WTC11 (cell line): ENCODE measurements around the gene TMC8. TPM values are rescaled to one million over a fixed set of nuclear protein-coding genes. Genes with fewer than 3 reads are reported as not detected.

Source experiments
- ATAC-seq: fragments of 200-7000 bp; cut with Tn5 transposase; 2 replicates; pipeline ENCODE4 v1.10.0; 2021; ENCODE audit warnings: mild to moderate bottlenecking, moderate library complexity
- CTCF ChIA-PET: fragments of 300-600 bp; sonication (Branson Sonifier 250); formaldehyde crosslinking; loops from one replicate; lab custom pipeline; 2021; ENCODE audit warnings: antibody characterized with exemption; lab: Charles Lee
- POLR2A ChIA-PET: fragments of 350-600 bp; sonication (Branson Sonifier 250); formaldehyde crosslinking; loops from one replicate; lab custom pipeline; 2021; ENCODE audit warnings: antibody characterized with exemption; lab: Charles Lee
- DNase-seq: peaks from one replicate; pipeline ENCODE4 v3.0.0; 2021; ENCODE audit warnings: low spot score
- H3K27ac Mint-ChIP-seq: 2 replicates; pipeline ENCODE4 v1.8.0; 2021; ENCODE audit warnings: mixed read lengths
- H3K27me3 Mint-ChIP-seq: 2 replicates; pipeline ENCODE4 v1.8.0; 2021; ENCODE audit warnings: low read depth, mild to moderate bottlenecking, moderate library complexity, mixed read lengths
- H3K36me3 Mint-ChIP-seq: 2 replicates; pipeline ENCODE4 v1.8.0; 2021; ENCODE audit warnings: mixed read lengths
- H3K4me1 Mint-ChIP-seq: 2 replicates; pipeline ENCODE4 v1.8.0; 2022; ENCODE audit warnings: mixed read lengths
- H3K4me3 Mint-ChIP-seq: 2 replicates; pipeline ENCODE4 v1.8.0; 2021; ENCODE audit warnings: mild to moderate bottlenecking, moderate library complexity, mixed read lengths
- H3K9me3 Mint-ChIP-seq: 2 replicates; pipeline ENCODE4 v1.8.0; 2021; ENCODE audit warnings: mixed read lengths
- CBFB ChIP-seq: sonication (generic); formaldehyde crosslinking; IDR thresholded peaks from 2 replicates; pipeline ENCODE4 v1.8.1; 2022; ENCODE audit warnings: mild to moderate bottlenecking, low read depth, missing genetic modification reagents
- CREM ChIP-seq: sonication (generic); formaldehyde crosslinking; IDR thresholded peaks from 2 replicates; pipeline ENCODE4 v1.8.1; 2022; ENCODE audit warnings: mild to moderate bottlenecking, missing genetic modification reagents, moderate library complexity
- ELF4 ChIP-seq: sonication (generic); formaldehyde crosslinking; IDR thresholded peaks from 2 replicates; pipeline ENCODE4 v1.8.1; 2022; ENCODE audit warnings: low read depth, mild to moderate bottlenecking, moderate library complexity, missing genetic modification reagents
- IRF2 ChIP-seq: sonication (generic); formaldehyde crosslinking; IDR thresholded peaks from 2 replicates; pipeline ENCODE4 v1.8.0; 2022; ENCODE audit warnings: low read depth, missing genetic modification reagents, borderline replicate concordance
- NFYB ChIP-seq: sonication (generic); formaldehyde crosslinking; conservative IDR thresholded peaks from 2 replicates; pipeline ENCODE4 v1.8.0; 2022; ENCODE audit warnings: low read depth, missing genetic modification reagents
- NR1H2 ChIP-seq: sonication (generic); formaldehyde crosslinking; IDR thresholded peaks from 2 replicates; pipeline ENCODE4 v1.9.0; 2021; ENCODE audit warnings: mild to moderate bottlenecking, moderate library complexity, missing genetic modification reagents
- RORB ChIP-seq: fragments of 250-450 bp; sonication (Bioruptor Pico); IDR thresholded peaks from 2 replicates; pipeline ENCODE4 v1.9.0; 2021; ENCODE audit warnings: mild to moderate bottlenecking
- SMAD3 ChIP-seq: sonication (generic); formaldehyde crosslinking; IDR thresholded peaks from 2 replicates; pipeline ENCODE4 v1.8.0; 2022; ENCODE audit warnings: missing genetic modification reagents, mild to moderate bottlenecking, borderline replicate concordance
- TP53 ChIP-seq: sonication (generic); formaldehyde crosslinking; IDR thresholded peaks from 2 replicates; pipeline ENCODE4 v1.8.1; 2023; ENCODE audit warnings: mild to moderate bottlenecking, missing genetic modification reagents
- ZNF138 ChIP-seq: sonication (generic); formaldehyde crosslinking; conservative IDR thresholded peaks from 2 replicates; pipeline ENCODE4 v1.8.1; 2022; ENCODE audit warnings: mild to moderate bottlenecking, moderate library complexity, missing genetic modification reagents
- total RNA-seq: library from RNA; stranded (reverse); gene quantifications from 3 replicates; pipeline ENCODE4 v1.2.3, GENCODE V29; 2021
- TF ChIP-seq, protein P1 (sequence below): sonication (generic); formaldehyde crosslinking; IDR thresholded peaks from 2 replicates; pipeline ENCODE4 v1.8.0; 2022; ENCODE audit warnings: mild to moderate bottlenecking, missing genetic modification reagents
- TF ChIP-seq, protein P2 (sequence below): sonication (generic); formaldehyde crosslinking; IDR thresholded peaks from 2 replicates; pipeline ENCODE4 v1.8.1; 2023; ENCODE audit warnings: mild to moderate bottlenecking, missing genetic modification reagents, moderate library complexity
- TF ChIP-seq, protein P3 (sequence below): fragments of 250-450 bp; sonication (Bioruptor Pico); IDR thresholded peaks from 2 replicates; pipeline ENCODE4 v1.9.0; 2021; ENCODE audit warnings: mild to moderate bottlenecking
- TF ChIP-seq, protein P4 (sequence below): fragments of 250-450 bp; sonication (Bioruptor Pico); IDR thresholded peaks from 2 replicates; pipeline ENCODE4 v2.1.2; 2022; ENCODE audit warnings: mild to moderate bottlenecking, moderate library complexity
- TF ChIP-seq, protein P5 (sequence below): sonication (generic); formaldehyde crosslinking; IDR thresholded peaks from 2 replicates; pipeline ENCODE4 v1.8.1; 2023; ENCODE audit warnings: mild to moderate bottlenecking, missing genetic modification reagents
- TF ChIP-seq, protein P6 (sequence below): sonication (generic); formaldehyde crosslinking; IDR thresholded peaks from 2 replicates; pipeline ENCODE4 v1.8.0; 2022; ENCODE audit warnings: mild to moderate bottlenecking, missing genetic modification reagents

Gene TMC8
- total RNA-seq, 1 experiment from 2014 or later = 3.7 TPM

DNA sequence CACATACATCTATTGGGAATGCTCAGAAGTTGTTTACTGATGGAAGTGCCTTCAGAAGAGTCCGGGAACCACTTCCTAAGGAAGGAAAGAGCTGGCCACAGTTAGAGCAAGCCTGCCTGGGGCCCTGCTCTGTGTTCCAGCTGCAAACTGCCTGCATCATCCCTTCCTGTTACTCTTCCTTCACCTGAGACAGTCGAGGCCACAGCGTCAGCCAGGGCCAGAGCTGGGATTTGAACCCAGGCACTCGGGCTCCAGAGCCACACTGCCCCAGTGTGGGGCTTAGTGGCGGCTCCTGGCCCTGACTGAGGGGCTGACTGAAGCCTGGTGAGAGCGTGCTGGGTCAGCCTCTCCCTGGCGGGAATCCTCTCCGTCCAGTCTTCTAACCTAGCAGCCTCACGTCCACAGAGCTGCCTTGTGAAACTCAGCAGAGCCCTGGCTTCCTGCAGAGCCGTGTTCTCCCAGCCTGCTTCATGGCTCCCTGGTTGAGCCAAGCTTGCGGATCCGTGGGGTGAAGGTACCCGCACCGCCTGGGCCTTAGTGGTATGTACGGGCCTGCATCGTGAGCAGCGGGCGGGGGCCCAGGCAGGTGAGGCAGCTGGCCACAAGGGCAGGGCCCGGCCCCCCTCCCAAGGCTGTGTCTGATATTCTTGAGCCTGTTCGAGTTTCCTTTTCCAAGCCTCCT is 11.0 kb downstream of the TMC8 start:
- Mint-ChIP-seq H3K4me1 (peaks cover 19% of the 10 kb centered on the region), H3K9me3 (no peaks in the 10 kb centered on the region), H3K27ac (no peak overlapping the region), H3K27me3 (0 out of 2 replicates have a peak, but pooled peaks cover 3% of the 10 kb centered on the region), H3K36me3 (no peaks in the 10 kb centered on the region), H3K4me3 (no peak overlapping the region)
- ChIA-PET POLR2A (interaction anchor here (0.5 to 0.6 kb wide), 2 partner anchors 208 to 1770 kb away, joined by 3 read pairs; no protein-coding TSS in a partner anchor), CTCF (interaction anchor here (0.7 to 10.2 kb wide), 10 partner anchors 13 to 281 kb away, joined by 3 to 82 read pairs (median 4); partner anchors contain the start of genes TK1, TMC6 and TMC8)
- TF ChIP-seq CBFB (no peak), CREM (CRISPR knock-in tag) (no peak), RORB (CRISPR knock-in tag) (no peak), ZNF138 (CRISPR knock-in tag) (no peak), ELF4 (CRISPR knock-in tag) (no peak), SMAD3 (CRISPR knock-in tag) (no peak), IRF2 (no peak), NR1H2 (CRISPR knock-in tag) (no peak)
- TF ChIP-seq, protein P1, sequence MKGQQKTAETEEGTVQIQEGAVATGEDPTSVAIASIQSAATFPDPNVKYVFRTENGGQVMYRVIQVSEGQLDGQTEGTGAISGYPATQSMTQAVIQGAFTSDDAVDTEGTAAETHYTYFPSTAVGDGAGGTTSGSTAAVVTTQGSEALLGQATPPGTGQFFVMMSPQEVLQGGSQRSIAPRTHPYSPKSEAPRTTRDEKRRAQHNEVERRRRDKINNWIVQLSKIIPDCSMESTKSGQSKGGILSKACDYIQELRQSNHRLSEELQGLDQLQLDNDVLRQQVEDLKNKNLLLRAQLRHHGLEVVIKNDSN (CRISPR knock-in tag) = no peak
- TF ChIP-seq, protein P2, sequence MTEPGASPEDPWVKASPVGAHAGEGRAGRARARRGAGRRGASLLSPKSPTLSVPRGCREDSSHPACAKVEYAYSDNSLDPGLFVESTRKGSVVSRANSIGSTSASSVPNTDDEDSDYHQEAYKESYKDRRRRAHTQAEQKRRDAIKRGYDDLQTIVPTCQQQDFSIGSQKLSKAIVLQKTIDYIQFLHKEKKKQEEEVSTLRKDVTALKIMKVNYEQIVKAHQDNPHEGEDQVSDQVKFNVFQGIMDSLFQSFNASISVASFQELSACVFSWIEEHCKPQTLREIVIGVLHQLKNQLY (CRISPR knock-in tag) = no peak
- TF ChIP-seq, protein P3, sequence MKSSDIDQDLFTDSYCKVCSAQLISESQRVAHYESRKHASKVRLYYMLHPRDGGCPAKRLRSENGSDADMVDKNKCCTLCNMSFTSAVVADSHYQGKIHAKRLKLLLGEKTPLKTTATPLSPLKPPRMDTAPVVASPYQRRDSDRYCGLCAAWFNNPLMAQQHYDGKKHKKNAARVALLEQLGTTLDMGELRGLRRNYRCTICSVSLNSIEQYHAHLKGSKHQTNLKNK (CRISPR knock-in tag) = no peak
- TF ChIP-seq, protein P4, sequence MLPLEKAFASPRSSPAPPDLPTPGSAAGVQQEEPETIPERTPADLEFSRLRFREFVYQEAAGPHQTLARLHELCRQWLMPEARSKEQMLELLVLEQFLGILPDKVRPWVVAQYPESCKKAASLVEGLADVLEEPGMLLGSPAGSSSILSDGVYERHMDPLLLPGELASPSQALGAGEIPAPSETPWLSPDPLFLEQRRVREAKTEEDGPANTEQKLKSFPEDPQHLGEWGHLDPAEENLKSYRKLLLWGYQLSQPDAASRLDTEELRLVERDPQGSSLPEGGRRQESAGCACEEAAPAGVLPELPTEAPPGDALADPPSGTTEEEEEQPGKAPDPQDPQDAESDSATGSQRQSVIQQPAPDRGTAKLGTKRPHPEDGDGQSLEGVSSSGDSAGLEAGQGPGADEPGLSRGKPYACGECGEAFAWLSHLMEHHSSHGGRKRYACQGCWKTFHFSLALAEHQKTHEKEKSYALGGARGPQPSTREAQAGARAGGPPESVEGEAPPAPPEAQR = no peak
- TF ChIP-seq, protein P5, sequence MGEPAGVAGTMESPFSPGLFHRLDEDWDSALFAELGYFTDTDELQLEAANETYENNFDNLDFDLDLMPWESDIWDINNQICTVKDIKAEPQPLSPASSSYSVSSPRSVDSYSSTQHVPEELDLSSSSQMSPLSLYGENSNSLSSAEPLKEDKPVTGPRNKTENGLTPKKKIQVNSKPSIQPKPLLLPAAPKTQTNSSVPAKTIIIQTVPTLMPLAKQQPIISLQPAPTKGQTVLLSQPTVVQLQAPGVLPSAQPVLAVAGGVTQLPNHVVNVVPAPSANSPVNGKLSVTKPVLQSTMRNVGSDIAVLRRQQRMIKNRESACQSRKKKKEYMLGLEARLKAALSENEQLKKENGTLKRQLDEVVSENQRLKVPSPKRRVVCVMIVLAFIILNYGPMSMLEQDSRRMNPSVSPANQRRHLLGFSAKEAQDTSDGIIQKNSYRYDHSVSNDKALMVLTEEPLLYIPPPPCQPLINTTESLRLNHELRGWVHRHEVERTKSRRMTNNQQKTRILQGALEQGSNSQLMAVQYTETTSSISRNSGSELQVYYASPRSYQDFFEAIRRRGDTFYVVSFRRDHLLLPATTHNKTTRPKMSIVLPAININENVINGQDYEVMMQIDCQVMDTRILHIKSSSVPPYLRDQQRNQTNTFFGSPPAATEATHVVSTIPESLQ (CRISPR knock-in tag) = no peak
- DNase-seq (no peak), ATAC-seq (no peak)

DNA sequence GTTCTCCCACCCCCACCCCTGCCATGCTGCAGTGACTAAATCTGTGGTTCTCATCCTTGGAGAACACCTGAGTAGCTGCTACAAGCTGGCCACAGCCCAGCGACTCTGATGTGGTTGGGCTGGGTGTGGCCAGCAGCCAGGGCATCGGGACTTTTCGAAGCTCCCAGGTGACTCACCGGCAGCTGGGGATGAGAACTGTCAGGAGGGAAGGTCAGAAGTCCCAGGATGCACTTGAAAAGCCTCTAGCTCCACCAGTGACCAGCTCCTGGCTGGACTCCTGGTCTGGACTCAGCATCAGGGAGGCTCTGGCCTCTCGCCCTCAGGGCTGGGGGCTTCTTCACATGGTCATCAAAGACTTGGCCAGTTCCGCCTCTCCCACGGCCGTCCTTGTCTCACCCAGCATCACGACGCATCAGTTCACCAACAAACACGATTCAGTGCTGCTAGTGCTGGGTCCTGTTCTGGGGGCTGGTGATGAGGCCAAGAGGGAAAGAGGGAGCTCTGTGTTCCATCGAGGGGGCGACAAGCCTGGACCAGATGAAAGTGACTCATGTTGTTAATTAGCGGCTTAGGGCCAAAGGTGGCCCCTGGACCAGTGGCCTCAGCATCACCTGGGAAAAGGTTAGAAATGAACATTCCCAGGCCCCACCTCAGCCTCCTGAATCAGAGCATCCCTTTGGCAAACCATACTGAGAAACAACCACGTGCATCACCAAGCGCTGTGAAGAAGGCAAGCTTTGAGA is 11.7 kb downstream of the TMC8 start:
- TF ChIP-seq TP53 (CRISPR knock-in tag) (no peak), NFYB (CRISPR knock-in tag) (no peak)
- TF ChIP-seq, protein P6, sequence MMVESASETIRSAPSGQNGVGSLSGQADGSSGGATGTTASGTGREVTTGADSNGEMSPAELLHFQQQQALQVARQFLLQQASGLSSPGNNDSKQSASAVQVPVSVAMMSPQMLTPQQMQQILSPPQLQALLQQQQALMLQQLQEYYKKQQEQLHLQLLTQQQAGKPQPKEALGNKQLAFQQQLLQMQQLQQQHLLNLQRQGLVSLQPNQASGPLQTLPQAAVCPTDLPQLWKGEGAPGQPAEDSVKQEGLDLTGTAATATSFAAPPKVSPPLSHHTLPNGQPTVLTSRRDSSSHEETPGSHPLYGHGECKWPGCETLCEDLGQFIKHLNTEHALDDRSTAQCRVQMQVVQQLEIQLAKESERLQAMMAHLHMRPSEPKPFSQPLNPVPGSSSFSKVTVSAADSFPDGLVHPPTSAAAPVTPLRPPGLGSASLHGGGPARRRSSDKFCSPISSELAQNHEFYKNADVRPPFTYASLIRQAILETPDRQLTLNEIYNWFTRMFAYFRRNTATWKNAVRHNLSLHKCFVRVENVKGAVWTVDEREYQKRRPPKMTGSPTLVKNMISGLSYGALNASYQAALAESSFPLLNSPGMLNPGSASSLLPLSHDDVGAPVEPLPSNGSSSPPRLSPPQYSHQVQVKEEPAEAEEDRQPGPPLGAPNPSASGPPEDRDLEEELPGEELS = no peak
- TF ChIP-seq, protein P5 (CRISPR knock-in tag) = no peak
- Mint-ChIP-seq H3K27ac (no peak overlapping the region), H3K4me1 (peaks cover 18% of the 10 kb centered on the region), H3K27me3 (0 out of 2 replicates have a peak, but pooled peaks cover 3% of the 10 kb centered on the region), H3K4me3 (no peak overlapping the region), H3K36me3 (no peaks in the 10 kb centered on the region), H3K9me3 (no peaks in the 10 kb centered on the region)
- DNase-seq = no peak
- POLR2A ChIA-PET = interaction anchor here (0.5 to 0.6 kb wide), 2 partner anchors 209 to 1771 kb away, joined by 3 read pairs; no protein-coding TSS in a partner anchor
- ATAC-seq = no peak
- CTCF ChIA-PET = interaction anchor here (0.7 to 10.2 kb wide), 9 partner anchors 13 to 280 kb away, joined by 3 to 82 read pairs (median 4); partner anchors contain the start of genes TK1, TMC6 and TMC8
